Stimulated activated CD4-positive, alpha-beta T cell treated with anti-CD3 and anti-CD28 coated beads, Interleukin-4, amount 100 ng/mL, for 4 hours (primary cell): Measurements from ENCODE around the gene SLC24A2.

Experiments
- DNase-seq, 2 experiments: peaks; one replicate each; pipeline ENCODE4 v3.0.0-alpha.2; 2020

Gene SLC24A2

DNA sequence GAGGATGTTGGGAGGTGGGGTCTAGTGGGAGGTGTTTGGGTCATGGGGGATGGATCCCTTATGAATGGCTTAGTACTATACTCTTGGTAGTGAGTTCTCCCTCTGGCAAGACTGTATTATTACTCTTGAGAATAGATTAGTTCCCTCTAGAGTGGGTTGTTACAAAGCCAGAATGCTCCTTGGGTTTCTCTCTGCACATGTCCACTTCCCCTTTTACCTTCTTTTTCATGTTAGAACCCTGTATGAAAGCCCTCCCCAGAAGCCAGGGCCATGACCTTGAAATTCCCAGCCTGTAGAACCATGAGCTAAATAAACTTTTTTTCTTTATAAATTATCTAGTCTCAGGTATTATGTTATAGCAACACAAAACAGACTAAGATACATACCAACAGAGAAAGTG, 31.1 kb downstream of the SLC24A2 start:
- no peak for DNase-seq

DNA sequence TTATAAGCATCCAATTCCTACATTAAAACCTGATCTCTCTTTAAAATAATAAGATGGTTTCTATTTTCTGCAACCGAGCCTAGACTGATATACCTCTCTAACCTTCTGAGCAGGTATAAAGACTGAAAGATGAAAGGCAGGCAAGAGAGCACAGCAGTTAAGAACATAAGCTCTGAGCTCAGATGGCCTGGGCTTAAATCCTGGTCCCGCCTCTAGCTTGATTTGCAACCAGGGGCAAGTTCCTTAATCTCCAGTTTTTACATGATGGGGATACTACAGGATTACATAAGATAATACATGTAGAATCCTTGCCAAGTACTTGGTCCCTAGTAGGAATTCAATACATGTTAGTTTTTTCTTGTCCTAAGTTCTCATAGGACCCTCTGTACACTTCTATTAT, 33.9 kb downstream of the SLC24A2 start:
- no peak for DNase-seq

DNA sequence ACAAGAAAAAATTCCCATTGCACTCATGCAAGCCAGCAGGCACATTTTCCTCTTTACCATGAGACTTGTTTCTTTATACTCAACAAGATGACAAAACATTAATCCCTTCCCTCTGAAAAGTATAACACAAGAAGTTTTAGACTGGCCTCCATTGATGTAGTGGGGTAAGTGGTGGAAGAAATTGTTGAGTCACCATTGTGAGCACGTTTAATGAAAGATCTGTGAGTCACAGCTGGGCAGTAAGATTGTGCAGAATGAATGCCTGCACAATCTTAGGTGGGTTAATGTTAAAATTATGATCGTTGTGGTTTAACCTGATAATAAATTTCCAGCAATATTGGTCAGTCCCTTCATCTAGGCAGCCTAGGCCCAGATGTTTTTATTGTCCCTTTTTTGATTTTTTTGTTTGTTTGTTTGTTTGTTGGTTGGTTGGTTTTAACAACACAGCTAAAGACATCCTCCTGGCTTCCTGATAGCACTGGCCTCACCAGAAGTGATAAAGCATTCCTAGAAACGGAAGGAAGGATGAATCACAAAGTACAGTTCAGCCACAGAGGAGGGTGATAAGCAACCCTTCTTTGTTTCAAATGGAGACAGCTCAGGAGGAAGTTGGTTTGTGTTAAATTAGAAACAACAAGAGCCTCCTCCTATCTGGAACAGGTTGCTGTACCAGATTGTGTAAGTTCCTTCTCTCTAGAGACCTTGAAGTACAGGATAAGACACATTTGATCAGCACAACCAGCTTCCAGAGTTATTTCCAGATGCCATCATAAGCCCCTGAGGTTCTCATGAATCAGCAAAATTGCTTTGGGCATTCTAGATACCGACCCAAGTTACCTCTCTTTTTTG, 40.3 kb downstream of the SLC24A2 start:
- no peak for DNase-seq

DNA sequence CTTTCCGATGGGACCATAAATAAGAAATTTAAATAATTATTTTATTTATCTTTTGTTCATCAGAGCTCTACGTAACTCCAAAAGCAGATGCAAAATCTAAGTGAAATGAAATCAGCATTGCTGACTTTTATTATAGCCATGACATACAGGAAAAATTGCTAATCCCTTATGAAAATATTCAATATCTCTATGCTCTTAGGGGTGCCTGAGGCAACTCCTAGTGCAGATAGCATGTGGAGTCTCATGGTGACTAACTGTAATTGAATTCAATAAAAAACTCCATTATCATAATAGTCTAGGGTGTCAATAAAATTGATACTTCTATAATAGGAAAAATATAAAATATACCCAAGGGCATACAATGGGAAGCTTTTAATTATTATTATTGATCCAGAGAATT, 42.6 kb downstream of the SLC24A2 start:
- DNase-seq, result no peak

GRCh38 chr9:19741178-19741577, 47.7 kb downstream of the SLC24A2 start:
- DNase-seq, result no peak
